Measurements from ENCODE around the gene TXNDC15.
"Not testable (repeated sequence)": the region's sequence is repeated elsewhere in the genome, so short reads cannot be mapped to it uniquely, and the experiment has no call there.

TXNDC15 gene

DNA sequence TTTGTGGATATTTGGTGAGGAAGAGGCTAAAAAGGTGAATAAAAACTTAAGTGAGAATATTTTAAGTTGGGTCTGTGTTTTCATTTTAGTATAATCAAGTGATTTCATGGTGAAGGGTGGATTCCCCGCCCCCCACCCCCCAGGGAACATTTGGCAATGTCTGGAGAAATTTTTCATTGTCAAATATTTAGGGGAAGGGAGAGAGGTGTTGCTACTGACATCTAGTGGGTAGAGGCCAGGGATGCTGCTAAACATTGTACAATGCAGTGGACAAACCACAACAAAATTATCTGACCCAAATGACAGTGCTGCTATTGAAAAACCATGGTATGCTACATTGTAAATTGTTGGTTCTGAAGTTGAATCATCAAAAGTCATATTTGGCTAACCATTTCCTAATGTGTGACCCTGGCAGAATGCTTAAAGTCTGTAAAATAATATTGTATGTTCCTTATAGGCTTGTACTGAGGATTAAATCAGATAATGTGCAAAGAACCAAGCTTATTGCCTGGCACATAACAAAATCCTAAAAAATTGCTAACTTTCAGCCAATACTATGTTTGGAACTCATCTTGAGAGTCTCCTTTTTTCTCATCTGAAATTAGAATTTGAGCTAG lies 22.8 kb upstream of the TXNDC15 start:
- Histone ChIP-seq H3K9me2 (replicated peaks; ENCODE audit: insufficient read depth, low read length) (no peaks in the 10 kb centered on the region), H3K4me3 (ENCODE audit: insufficient read depth, low read length, poor library complexity, severe bottlenecking) (no peak overlapping the region), H3K27ac (ENCODE audit: low read depth, low read length) (no peak overlapping the region), H4K20me1 (ENCODE audit: low read depth, low read length) (0 out of 2 replicates have a peak, but pooled peaks cover 3% of the 10 kb centered on the region), H3K9me3 (ENCODE audit: insufficient read depth, low read length) (no peaks in the 10 kb centered on the region), H3K4me2 (ENCODE audit: low read depth, low read length, poor library complexity, severe bottlenecking) (no peak overlapping the region), H3K36me3 (ENCODE audit: low read length) (peaks cover 24% of the 10 kb centered on the region), H3F3A (ENCODE audit: insufficient read depth) (peaks cover 8% of the 10 kb centered on the region; the same call in 1 of the 2 replicates), H3K79me2 (ENCODE audit: insufficient read depth, low read length) (peaks cover 73% of the 10 kb centered on the region), H3K9ac (ENCODE audit: low read length) (no peak overlapping the region), H3K27me3 (ENCODE audit: low read length) (no peaks in the 10 kb centered on the region), H2AFZ (ENCODE audit: low read depth, low read length, severe bottlenecking) (no peak overlapping the region)
- TF ChIP-seq EZH2phosphoT487 (conservative IDR thresholded peaks at IDR 0.05; ENCODE audit: low read length) = no peak
- peak; percentile 49 for TF ChIP-seq CTCF (IDR thresholded peaks at IDR 0.05; ENCODE audit: insufficient read depth, low read length, poor library complexity, severe bottlenecking)

- H3K36me3 ChIP-seq (ENCODE audit: low read length) = peaks cover 52% of the 10 kb centered on the region
- H3F3A ChIP-seq (ENCODE audit: insufficient read depth) = peaks cover 29% of the 10 kb centered on the region
- not testable (repeated sequence) for H2AFZ ChIP-seq (ENCODE audit: low read depth, low read length, severe bottlenecking); H3K9me3 ChIP-seq (ENCODE audit: insufficient read depth, low read length); H4K20me1 ChIP-seq (ENCODE audit: low read depth, low read length); H3K4me2 ChIP-seq (ENCODE audit: low read depth, low read length, poor library complexity, severe bottlenecking); H3K9me2 ChIP-seq (replicated peaks; ENCODE audit: insufficient read depth, low read length); H3K27me3 ChIP-seq (ENCODE audit: low read length); H3K9ac ChIP-seq (ENCODE audit: low read length); H3K4me3 ChIP-seq (ENCODE audit: insufficient read depth, low read length, poor library complexity, severe bottlenecking); H3K27ac ChIP-seq (ENCODE audit: low read depth, low read length)
- peaks cover 49% of the 10 kb centered on the region for H3K79me2 ChIP-seq (ENCODE audit: insufficient read depth, low read length)
Measured at GRCh38 chr5:134856465-134856864, 17.7 kb upstream of the TXNDC15 start.

GRCh38 chr5:134857401-134857800 lies 16.8 kb upstream of the TXNDC15 start:
- Histone ChIP-seq H3K4me3 (ENCODE audit: insufficient read depth, low read length, poor library complexity, severe bottlenecking) (no peak overlapping the region), H3F3A (ENCODE audit: insufficient read depth) (peaks cover 30% of the 10 kb centered on the region), H3K27me3 (ENCODE audit: low read length) (no peaks in the 10 kb centered on the region), H2AFZ (ENCODE audit: low read depth, low read length, severe bottlenecking) (no peak overlapping the region), H3K27ac (ENCODE audit: low read depth, low read length) (no peak overlapping the region), H3K9ac (ENCODE audit: low read length) (no peak overlapping the region), H3K4me2 (ENCODE audit: low read depth, low read length, poor library complexity, severe bottlenecking) (no peak overlapping the region), H3K9me3 (ENCODE audit: insufficient read depth, low read length) (no peaks in the 10 kb centered on the region), H3K9me2 (replicated peaks; ENCODE audit: insufficient read depth, low read length) (no peaks in the 10 kb centered on the region), H3K79me2 (ENCODE audit: insufficient read depth, low read length) (peaks cover 40% of the 10 kb centered on the region), H3K36me3 (ENCODE audit: low read length) (peaks cover 48% of the 10 kb centered on the region), H4K20me1 (ENCODE audit: low read depth, low read length) (no peaks in the 10 kb centered on the region; the same call in 1 of the 2 replicates)
- TF ChIP-seq CTCF (IDR thresholded peaks at IDR 0.05; ENCODE audit: insufficient read depth, low read length, poor library complexity, severe bottlenecking) = no peak
- no peak for TF ChIP-seq EZH2phosphoT487 (conservative IDR thresholded peaks at IDR 0.05; ENCODE audit: low read length)

- H4K20me1 ChIP-seq (ENCODE audit: low read depth, low read length) = no peaks in the 10 kb centered on the region
- TF ChIP-seq EZH2phosphoT487 (conservative IDR thresholded peaks at IDR 0.05; ENCODE audit: low read length) (no peak), CTCF (IDR thresholded peaks at IDR 0.05; ENCODE audit: insufficient read depth, low read length, poor library complexity, severe bottlenecking) (no peak)
- H2AFZ ChIP-seq (ENCODE audit: low read depth, low read length, severe bottlenecking) = no peak overlapping the region
- H3K9me2 ChIP-seq (replicated peaks; ENCODE audit: insufficient read depth, low read length) = no peaks in the 10 kb centered on the region
- no peak overlapping the region for H3K4me3 ChIP-seq (ENCODE audit: insufficient read depth, low read length, poor library complexity, severe bottlenecking)
- no peaks in the 10 kb centered on the region for H3K9me3 ChIP-seq (ENCODE audit: insufficient read depth, low read length)
- no peak overlapping the region for H3K9ac ChIP-seq (ENCODE audit: low read length)
- no peak overlapping the region for H3K4me2 ChIP-seq (ENCODE audit: low read depth, low read length, poor library complexity, severe bottlenecking)
- H3F3A ChIP-seq (ENCODE audit: insufficient read depth) = 0 out of 2 replicates have a peak, but pooled peaks cover 4% of the 10 kb centered on the region
- H3K27ac ChIP-seq (ENCODE audit: low read depth, low read length) = no peak overlapping the region
- no peaks in the 10 kb centered on the region for H3K79me2 ChIP-seq (ENCODE audit: insufficient read depth, low read length)
- H3K36me3 ChIP-seq (ENCODE audit: low read length) = peaks cover 7% of the 10 kb centered on the region; the same call in 1 of the 2 replicates
- H3K27me3 ChIP-seq (ENCODE audit: low read length) = no peaks in the 10 kb centered on the region
Measured at GRCh38 chr5:134864707-134865106, 9.5 kb upstream of the TXNDC15 start.

All from SU-DHL-6 (cell line).